GM13977 (cell line): ENCODE measurements around the gene ACBD6.

Source experiments
- DNase-seq: peaks from one replicate; pipeline ENCODE4 v3.0.0; 2012; ENCODE audit warnings: low spot score
- in situ Hi-C: fragments of 300-500 bp; cut with MboI; formaldehyde crosslinking; loops from one replicate; pipeline ENCODE4 v1.12.0; 2022; ENCODE audit warnings: low sequenced_read_pairs, low pct_unique_long_range_greater_than_20kb, mixed read lengths, inconsistent platforms; ENCODE audit not compliant: unreplicated experiment
- TF ChIP-seq, protein P1 (sequence below): IDR thresholded peaks from 2 replicates; pipeline ENCODE4 v1.5.1; 2012; ENCODE audit warnings: mild to moderate bottlenecking, control low read depth; ENCODE audit not compliant: insufficient read depth; ENCODE audit errors: extremely low read depth, missing control alignments

ACBD6 gene

DNA sequence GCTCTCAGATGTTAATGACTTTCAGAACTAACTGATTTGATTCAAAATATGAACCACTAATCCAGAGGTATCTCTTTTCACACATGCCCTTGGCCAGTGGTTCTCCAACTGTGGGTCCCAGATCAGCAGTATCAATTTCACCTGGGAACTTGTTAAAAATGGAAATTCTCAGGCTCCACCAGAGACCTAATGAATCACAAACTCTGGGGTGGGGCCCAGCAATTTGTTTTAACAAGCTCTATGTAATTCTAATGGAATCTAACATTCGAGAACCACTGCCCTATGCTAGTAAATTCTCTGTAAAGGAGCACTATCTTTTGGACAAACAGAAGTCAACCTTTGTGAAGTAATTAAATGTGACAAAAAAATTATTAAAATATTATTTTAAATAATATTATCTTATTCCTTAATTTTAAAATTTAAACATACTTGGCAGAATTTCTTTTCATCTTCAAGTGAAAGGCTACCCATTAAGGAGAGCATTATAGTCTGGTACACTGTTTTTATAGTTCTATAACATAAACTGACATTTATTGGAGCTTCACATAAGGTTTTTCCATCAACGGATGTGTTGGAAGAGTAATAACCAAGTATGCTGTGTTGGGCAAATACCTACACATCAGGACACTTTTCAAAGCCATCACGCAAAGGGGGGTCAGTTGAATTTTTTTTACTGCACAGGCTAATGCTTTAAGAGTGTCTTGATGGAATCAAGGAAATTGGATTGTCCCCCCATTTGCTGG lies 141.9 kb downstream of the ACBD6 start:
- TF ChIP-seq, protein P1, sequence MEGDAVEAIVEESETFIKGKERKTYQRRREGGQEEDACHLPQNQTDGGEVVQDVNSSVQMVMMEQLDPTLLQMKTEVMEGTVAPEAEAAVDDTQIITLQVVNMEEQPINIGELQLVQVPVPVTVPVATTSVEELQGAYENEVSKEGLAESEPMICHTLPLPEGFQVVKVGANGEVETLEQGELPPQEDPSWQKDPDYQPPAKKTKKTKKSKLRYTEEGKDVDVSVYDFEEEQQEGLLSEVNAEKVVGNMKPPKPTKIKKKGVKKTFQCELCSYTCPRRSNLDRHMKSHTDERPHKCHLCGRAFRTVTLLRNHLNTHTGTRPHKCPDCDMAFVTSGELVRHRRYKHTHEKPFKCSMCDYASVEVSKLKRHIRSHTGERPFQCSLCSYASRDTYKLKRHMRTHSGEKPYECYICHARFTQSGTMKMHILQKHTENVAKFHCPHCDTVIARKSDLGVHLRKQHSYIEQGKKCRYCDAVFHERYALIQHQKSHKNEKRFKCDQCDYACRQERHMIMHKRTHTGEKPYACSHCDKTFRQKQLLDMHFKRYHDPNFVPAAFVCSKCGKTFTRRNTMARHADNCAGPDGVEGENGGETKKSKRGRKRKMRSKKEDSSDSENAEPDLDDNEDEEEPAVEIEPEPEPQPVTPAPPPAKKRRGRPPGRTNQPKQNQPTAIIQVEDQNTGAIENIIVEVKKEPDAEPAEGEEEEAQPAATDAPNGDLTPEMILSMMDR = no peak
- in situ Hi-C loops = no loop called here

DNA sequence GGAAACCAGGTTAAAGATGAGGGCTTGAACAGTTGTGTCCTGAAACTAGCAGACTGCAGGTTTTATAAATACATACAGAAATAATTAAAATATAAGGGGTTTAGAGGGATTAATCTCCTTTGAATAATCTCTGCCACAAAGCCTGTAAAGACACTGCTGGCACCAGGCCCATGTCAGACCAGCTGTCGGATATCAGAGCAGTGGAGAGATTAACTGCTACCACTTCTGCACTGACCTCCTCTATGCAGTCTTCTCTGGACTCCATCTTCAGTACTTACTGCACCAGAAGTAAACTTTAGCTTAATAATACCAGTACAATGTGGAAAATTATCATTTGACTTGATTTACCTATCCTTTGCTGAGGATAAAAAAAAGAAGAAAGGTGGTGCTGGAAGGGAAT lies 143.7 kb downstream of the ACBD6 start:
- TF ChIP-seq, protein P1 = no peak
- DNase-seq = no peak
- in situ Hi-C loops = no loop called here

More for the DNA sequence above, 141.9 kb downstream of the ACBD6 start:
- no peak for DNase-seq

DNA sequence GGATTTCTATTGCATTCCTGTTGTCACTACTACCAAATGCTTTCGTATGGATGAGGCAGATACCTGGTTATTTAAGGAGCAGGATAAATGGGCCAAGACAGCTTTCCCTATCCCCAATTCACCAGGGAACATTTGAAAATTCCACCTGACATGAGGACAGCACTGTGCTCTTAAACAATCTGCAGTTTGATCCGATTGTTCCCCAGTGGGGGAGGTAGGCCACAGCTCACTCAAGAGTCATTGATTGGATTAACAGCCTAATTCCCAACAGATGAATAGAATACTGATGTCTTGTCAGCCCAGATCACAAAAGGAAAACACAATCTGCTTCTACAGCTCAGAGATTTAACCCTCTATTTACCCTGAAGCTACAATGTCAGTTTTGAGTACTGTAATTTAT lies 148.4 kb downstream of the ACBD6 start:
- in situ Hi-C loops = no loop called here
- TF ChIP-seq, protein P1 = no peak
- DNase-seq = no peak

DNA sequence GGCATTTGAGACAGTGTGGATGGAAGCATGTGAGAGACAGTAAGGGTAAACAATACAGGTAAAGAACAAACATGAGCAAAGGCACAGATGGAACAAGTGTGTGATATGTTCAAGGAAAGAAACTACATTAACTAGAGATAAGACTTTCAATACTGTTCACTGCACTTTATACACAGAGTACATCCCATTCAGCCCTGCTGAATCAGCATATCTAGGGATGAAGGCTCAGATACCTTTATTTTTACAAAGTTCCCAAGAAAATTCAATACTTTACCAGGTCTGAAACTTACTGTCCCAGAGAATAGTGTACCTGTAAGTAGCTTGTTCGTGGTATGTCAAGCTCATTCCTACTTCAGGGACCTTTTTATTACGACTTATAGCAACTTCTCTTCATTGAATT lies 149.8 kb downstream of the ACBD6 start:
- DNase-seq = no peak
- TF ChIP-seq, protein P1 = no peak

DNA sequence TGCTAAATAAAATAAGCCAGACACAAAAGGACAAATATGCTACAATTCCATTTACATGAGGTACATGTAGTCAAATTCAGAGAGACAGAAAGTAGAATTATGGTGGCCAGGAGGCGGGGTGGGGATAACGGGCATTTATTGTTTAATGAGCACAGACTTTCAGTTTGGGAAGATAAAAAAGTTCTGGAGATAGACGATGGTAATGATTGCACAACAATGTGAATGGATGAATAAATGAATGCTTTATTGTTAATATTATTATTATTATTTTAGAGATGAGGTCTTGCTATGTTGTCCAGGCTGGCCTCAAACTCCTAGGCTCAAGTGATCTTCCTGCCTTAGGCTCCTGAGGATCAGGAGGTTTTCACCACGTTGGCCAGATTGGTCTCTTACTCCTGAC lies 150.4 kb downstream of the ACBD6 start:
- in situ Hi-C loops = no loop called here
- TF ChIP-seq, protein P1 = no peak
- no peak for DNase-seq

More for the DNA sequence above, 149.8 kb downstream of the ACBD6 start:
- in situ Hi-C loops = no loop called here

DNA sequence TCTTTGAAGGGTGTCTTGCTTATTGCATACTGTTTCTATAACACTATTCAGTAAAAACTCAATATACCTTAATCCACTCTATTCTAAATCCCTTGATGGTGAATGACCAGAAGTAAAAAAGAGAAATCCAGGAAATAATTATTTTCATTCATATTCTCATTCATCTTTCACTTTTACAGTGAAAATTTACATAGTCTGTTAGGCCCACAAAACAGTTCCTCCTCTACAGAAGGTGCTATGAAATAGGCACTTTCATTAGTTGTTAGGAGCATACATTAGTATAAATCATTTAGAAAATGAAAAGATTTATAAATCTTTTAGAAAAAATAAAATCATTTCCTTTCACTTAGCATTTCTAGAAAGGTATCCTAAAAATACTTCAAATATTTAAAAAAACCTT lies 157.2 kb downstream of the ACBD6 start:
- in situ Hi-C loops = no loop called here
- no peak for DNase-seq
- TF ChIP-seq, protein P1 = no peak
